HepG2 (cell line): ENCODE results near the gene LITAFD. TPM values are rescaled to one million over a fixed set of nuclear protein-coding genes. Genes with fewer than 3 reads are reported as not detected.
A peak's percentile ranks its signal among the peaks of the same experiment; 100 is the strongest.

Experiments
- ARNT ChIP-seq: fragments of 450-650 bp; IDR thresholded peaks from 2 replicates; pipeline ENCODE4 v1.6.1; 2017
- EHMT2 ChIP-seq: fragments of 200-600 bp; sonication (generic); IDR thresholded peaks from 2 replicates; pipeline ENCODE4 v1.7.0; 2017; ENCODE audit warnings: antibody characterized with exemption, low read depth, low read length, borderline replicate concordance
- FOXA1 ChIP-seq, 2 experiments: fragments of 450-650 bp in 1 of 2; sonication (generic) in 1 of 2; formaldehyde crosslinking in 1 of 2; IDR thresholded peaks; 2 replicates each; pipeline versions ENCODE4 v1.4.0 to v1.6.1; 2016 to 2020; ENCODE audit warnings: missing genetic modification reagents in 1 of 2
- HCFC1 ChIP-seq: fragments of 150-350 bp; IDR thresholded peaks from 2 replicates; pipeline ENCODE4 v1.6.1; 2014; ENCODE audit warnings: low read depth, low read length
- HNRNPLL ChIP-seq: fragments of 200-400 bp; formaldehyde crosslinking; IDR thresholded peaks from 2 replicates; pipeline ENCODE4 v1.6.1; 2017; ENCODE audit warnings: mild to moderate bottlenecking, low read depth, low read length; ENCODE audit not compliant: poor library complexity, severe bottlenecking
- JUN ChIP-seq: sonication (generic); formaldehyde crosslinking; IDR thresholded peaks from 2 replicates; pipeline ENCODE4 v1.4.0; 2020; ENCODE audit warnings: mild to moderate bottlenecking, missing genetic modification reagents
- RCOR2 ChIP-seq: IDR thresholded peaks from 2 replicates; pipeline ENCODE4 v1.6.1; 2016; ENCODE audit warnings: missing biosample characterization, missing genetic modification reagents
- REPIN1 ChIP-seq: sonication (generic); formaldehyde crosslinking; IDR thresholded peaks from 2 replicates; pipeline ENCODE4 v1.8.0; 2022; ENCODE audit warnings: missing genetic modification reagents, low read depth, mild to moderate bottlenecking, borderline replicate concordance
- RXRB ChIP-seq: IDR thresholded peaks from 2 replicates; pipeline ENCODE4 v1.6.1; 2016; ENCODE audit warnings: borderline replicate concordance, missing genetic modification reagents, missing compliant biosample characterization
- SALL1 ChIP-seq: sonication (generic); formaldehyde crosslinking; IDR thresholded peaks from 2 replicates; pipeline ENCODE4 v1.8.0; 2022; ENCODE audit warnings: mild to moderate bottlenecking, missing genetic modification reagents
- SIX1 ChIP-seq: sonication (generic); formaldehyde crosslinking; IDR thresholded peaks from 2 replicates; pipeline ENCODE4 v1.4.0; 2020; ENCODE audit warnings: missing genetic modification reagents, borderline replicate concordance
- SMAD3 ChIP-seq: sonication (generic); formaldehyde crosslinking; IDR thresholded peaks from 2 replicates; pipeline ENCODE4 v1.4.0; 2020; ENCODE audit warnings: missing genetic modification reagents
- TBX3 ChIP-seq: fragments of 450-650 bp; IDR thresholded peaks from 2 replicates; pipeline ENCODE4 v1.6.1; 2017; ENCODE audit warnings: antibody characterized with exemption, mild to moderate bottlenecking, inconsistent platforms, borderline replicate concordance
- ZBTB46 ChIP-seq: sonication (generic); formaldehyde crosslinking; IDR thresholded peaks from 2 replicates; pipeline ENCODE4 v1.4.0; 2020; ENCODE audit warnings: mild to moderate bottlenecking, missing genetic modification reagents, borderline replicate concordance
- ZBTB49 ChIP-seq: sonication (generic); formaldehyde crosslinking; IDR thresholded peaks from 2 replicates; pipeline ENCODE4 v1.4.0; 2020; ENCODE audit warnings: missing genetic modification reagents, borderline replicate concordance
- ZMYM3 ChIP-seq: sonication (generic); formaldehyde crosslinking; IDR thresholded peaks from 2 replicates; pipeline ENCODE4 v1.5.1; 2020; ENCODE audit warnings: mild to moderate bottlenecking, missing genetic modification reagents
- ZNF136 ChIP-seq: sonication (generic); formaldehyde crosslinking; IDR thresholded peaks from 2 replicates; pipeline ENCODE4 v1.8.1; 2022; ENCODE audit warnings: low read depth, mild to moderate bottlenecking, moderate library complexity, missing genetic modification reagents
- ZNF143 ChIP-seq: sonication (generic); formaldehyde crosslinking; IDR thresholded peaks from 2 replicates; pipeline ENCODE4 v1.4.0; 2020; ENCODE audit warnings: missing genetic modification reagents
- ZNF30 ChIP-seq: sonication (generic); formaldehyde crosslinking; IDR thresholded peaks from 2 replicates; pipeline ENCODE4 v1.5.0; 2020; ENCODE audit warnings: mild to moderate bottlenecking, missing genetic modification reagents
- ZNF567 ChIP-seq: sonication (generic); formaldehyde crosslinking; IDR thresholded peaks from 2 replicates; pipeline ENCODE4 v1.8.1; 2023; ENCODE audit warnings: mild to moderate bottlenecking, missing genetic modification reagents, borderline replicate concordance
- ZNF674 ChIP-seq: sonication (generic); formaldehyde crosslinking; IDR thresholded peaks from 2 replicates; pipeline ENCODE4 v1.5.0; 2020; ENCODE audit warnings: low read depth, mild to moderate bottlenecking, missing genetic modification reagents
- ZNF775 ChIP-seq: sonication (generic); formaldehyde crosslinking; IDR thresholded peaks from 2 replicates; pipeline ENCODE4 v1.4.0; 2020; ENCODE audit warnings: missing genetic modification reagents, mild to moderate bottlenecking, moderate library complexity, borderline replicate concordance
- ZSCAN12 ChIP-seq: sonication (generic); formaldehyde crosslinking; IDR thresholded peaks from 2 replicates; pipeline ENCODE4 v1.9.0; 2021; ENCODE audit warnings: mild to moderate bottlenecking, missing genetic modification reagents
- polyA plus RNA-seq, 8 experiments: library from polyadenylated mRNA; depleted of rRNA in 3 of 8; stranded (reverse) in 7 of 8; unstranded in 1 of 8; fragments of >200 nt; fragmentation: Illumina TruSeq in 4 of 8; extraction: Trizol in 4 of 8; gene quantifications; 2 replicates each; pipeline versions ENCODE4 v1.2.1 to v1.2.3, GENCODE V29; 2011 to 2016; ENCODE audit warnings: low read depth in 4 of 8, missing spikeins in 1 of 8, mixed read lengths in 1 of 8; ENCODE audit not compliant: insufficient read depth in 1 of 8
- total RNA-seq, 5 experiments: library from RNA; depleted of rRNA; stranded (reverse); fragments of >200 nt; fragmentation: Illumina TruSeq; extraction: Trizol; gene quantifications; 2 replicates each; pipeline ENCODE4 v1.2.3, GENCODE V29; 2016; ENCODE audit warnings: low read depth in 1 of 5
- TF ChIP-seq, protein P1 (sequence below): sonication (generic); formaldehyde crosslinking; IDR thresholded peaks from 2 replicates; pipeline ENCODE4 v1.4.0; 2020; ENCODE audit warnings: missing genetic modification reagents, low read depth, mild to moderate bottlenecking, borderline replicate concordance
- TF ChIP-seq, protein P2 (sequence below): sonication (generic); formaldehyde crosslinking; IDR thresholded peaks from 2 replicates; pipeline ENCODE4 v1.4.0; 2020; ENCODE audit warnings: missing genetic modification reagents

LITAFD gene
- total and polyA plus RNA-seq, 2 of the 13 experiments (the other 11 are each of a cell fraction or from before 2014, with no cell fraction given): not detected

DNA sequence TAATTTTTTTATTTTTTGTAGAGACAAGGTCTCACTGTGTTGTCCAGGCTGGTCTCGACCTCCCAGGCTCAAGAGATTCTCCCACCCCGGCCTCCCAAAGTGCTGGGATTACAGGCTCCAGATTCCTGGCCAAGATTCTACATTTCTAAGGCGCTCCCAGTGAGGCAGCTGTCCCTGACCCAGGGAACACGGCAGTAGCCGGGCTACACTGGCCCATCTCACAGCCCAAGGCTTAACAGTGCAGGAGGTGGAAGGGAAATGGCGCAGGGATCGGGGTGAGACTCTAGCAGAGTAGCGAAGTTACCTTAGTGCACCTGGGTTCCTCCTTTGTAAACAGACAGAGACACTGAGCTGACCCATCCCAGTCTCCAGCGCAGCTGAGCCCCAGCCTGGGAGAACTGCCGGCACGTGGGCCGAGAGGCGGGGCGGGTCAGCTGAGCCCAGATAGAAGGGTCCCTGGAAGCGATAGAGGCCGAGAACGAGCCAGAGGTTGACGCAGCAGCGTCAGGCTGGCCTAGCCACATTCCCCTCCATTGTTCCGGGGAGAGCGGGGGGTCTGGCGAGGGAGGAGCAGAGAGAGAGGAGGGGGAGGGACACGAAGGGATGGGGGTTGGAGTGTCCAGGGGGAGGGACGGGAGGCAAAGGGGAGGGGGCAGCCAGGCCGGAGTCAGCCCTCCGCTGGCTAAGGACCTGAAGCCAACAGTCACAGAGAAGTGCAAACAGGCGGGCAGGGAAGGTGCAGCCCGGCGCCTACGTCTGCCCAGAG lies 15.8 kb upstream of the LITAFD start (continued):
- no peak for TF ChIP-seq ZNF674 (CRISPR knock-in tag)
- peak; percentile 62 for TF ChIP-seq RXRB (CRISPR knock-in tag)
- TF ChIP-seq HCFC1: 0 out of 2 replicates have a peak, but pooled peaks have one; percentile 33
- no peak for TF ChIP-seq ZNF30
- TF ChIP-seq ZNF775 (CRISPR knock-in tag): no peak
- TF ChIP-seq ZBTB46 (CRISPR knock-in tag): no peak
- peak; percentile 75; the same call in 1 of the 2 replicates for TF ChIP-seq REPIN1 (CRISPR knock-in tag)
- TF ChIP-seq ZNF567 (CRISPR knock-in tag): 0 out of 2 replicates have a peak, but pooled peaks have one; percentile 49
- 0 out of 2 replicates have a peak, but pooled peaks have one; percentile 50 for TF ChIP-seq RCOR2 (CRISPR knock-in tag)
- peak; percentile 83 for TF ChIP-seq SALL1 (CRISPR knock-in tag)
- TF ChIP-seq ZMYM3 (CRISPR knock-in tag): 0 out of 2 replicates have a peak, but pooled peaks have one; percentile 75
- no peak for TF ChIP-seq JUN (CRISPR knock-in tag)
- TF ChIP-seq, protein P1, sequence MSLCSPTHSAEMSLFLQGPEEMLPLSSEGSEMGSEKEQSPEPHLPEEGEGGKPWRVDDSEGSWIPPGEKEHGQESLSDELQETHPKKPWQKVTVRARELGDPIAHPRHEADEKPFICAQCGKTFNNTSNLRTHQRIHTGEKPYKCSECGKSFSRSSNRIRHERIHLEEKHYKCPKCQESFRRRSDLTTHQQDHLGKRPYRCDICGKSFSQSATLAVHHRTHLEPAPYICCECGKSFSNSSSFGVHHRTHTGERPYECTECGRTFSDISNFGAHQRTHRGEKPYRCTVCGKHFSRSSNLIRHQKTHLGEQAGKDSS (CRISPR knock-in tag): no peak
- TF ChIP-seq HNRNPLL: peak; percentile 63
- TF ChIP-seq TBX3: no peak
- TF ChIP-seq FOXA1 (IDR thresholded peaks at IDR 0.05): no peak
- peak; percentile 87 for TF ChIP-seq FOXA1 (CRISPR knock-in tag; IDR thresholded peaks at IDR 0.05)
- no peak for TF ChIP-seq SIX1 (CRISPR knock-in tag)
- TF ChIP-seq ZSCAN12: no peak
- TF ChIP-seq ZNF136 (CRISPR knock-in tag): no peak
- TF ChIP-seq EHMT2: no peak
- TF ChIP-seq ZBTB49 (CRISPR knock-in tag): 0 out of 2 replicates have a peak, but pooled peaks have one; percentile 70
- no peak; the same call in 1 of the 2 replicates for TF ChIP-seq SMAD3 (CRISPR knock-in tag)
- no peak for TF ChIP-seq ZNF143 (CRISPR knock-in tag)
- TF ChIP-seq, protein P2, sequence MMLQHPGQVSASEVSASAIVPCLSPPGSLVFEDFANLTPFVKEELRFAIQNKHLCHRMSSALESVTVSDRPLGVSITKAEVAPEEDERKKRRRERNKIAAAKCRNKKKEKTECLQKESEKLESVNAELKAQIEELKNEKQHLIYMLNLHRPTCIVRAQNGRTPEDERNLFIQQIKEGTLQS: no peak
- no peak for TF ChIP-seq ARNT
